Measurements from ENCODE around the gene FUCA1.

The FUCA1 gene

GRCh38 chr1:23801338-23801748 is 66.7 kb downstream of the FUCA1 start:
- DNase-seq (ENCODE audit: low spot score): no peak

- DNase-seq (ENCODE audit: low spot score): peak; percentile 92
Measured at GRCh38 chr1:23800400-23801337, 67.4 kb downstream of the FUCA1 start, which contains the start of gene GALE. TSS of gene GALE (minus strand) at chr1:23800754. CDS start at chr1:23799007, 1,747 bp downstream.

GRCh38 chr1:23799570-23800399 is 68.3 kb downstream of the FUCA1 start:
- peak; percentile 90 for DNase-seq (ENCODE audit: low spot score)

GRCh38 chr1:23799255-23799569 is 68.9 kb downstream of the FUCA1 start:
- no peak for DNase-seq (ENCODE audit: low spot score)

- no peak for DNase-seq (ENCODE audit: low spot score)
Measured at GRCh38 chr1:23798662-23799142, 69.4 kb downstream of the FUCA1 start.

GRCh38 chr1:23797478-23798448 is 70.3 kb downstream of the FUCA1 start:
- DNase-seq (ENCODE audit: low spot score): no peak

- DNase-seq (ENCODE audit: low spot score): no peak
Measured at GRCh38 chr1:23796466-23797271, 71.4 kb downstream of the FUCA1 start.

GRCh38 chr1:23795676-23796465 is 72.2 kb downstream of the FUCA1 start:
- DNase-seq (ENCODE audit: low spot score): no peak

All from kidney capillary endothelial cell (primary cell).